ENCODE measurements around the gene PCAT6.

The PCAT6 gene

GRCh38 chr1:202802034-202802433 is 8.7 kb upstream of the PCAT6 start:
- Mint-ChIP-seq H3K36me3 (peaks cover 3% of the 10 kb centered on the region), H3K4me1 (ENCODE audit: low read depth) (peaks cover 62% of the 10 kb centered on the region), H3K4me3 (peak overlapping the region; percentile 13), H3K27ac (peak overlapping the region; percentile 28), H3K9me3 (ENCODE audit: low read depth) (no peaks in the 10 kb centered on the region), H3K27me3 (no peaks in the 10 kb centered on the region)

- Mint-ChIP-seq H3K27ac (peak overlapping the region; percentile 72), H3K27me3 (no peaks in the 10 kb centered on the region), H3K9me3 (ENCODE audit: low read depth) (no peaks in the 10 kb centered on the region), H3K4me3 (no peak overlapping the region), H3K4me1 (ENCODE audit: low read depth) (peaks cover 55% of the 10 kb centered on the region), H3K36me3 (peaks cover 3% of the 10 kb centered on the region)
Observed at GRCh38 chr1:202802998-202803932, 7.5 kb upstream of the PCAT6 start.

GRCh38 chr1:202804126-202804525 is 6.6 kb upstream of the PCAT6 start:
- Mint-ChIP-seq H3K4me3 (peak overlapping the region; percentile 90), H3K27me3 (no peaks in the 10 kb centered on the region), H3K4me1 (ENCODE audit: low read depth) (peaks cover 59% of the 10 kb centered on the region), H3K9me3 (ENCODE audit: low read depth) (no peaks in the 10 kb centered on the region), H3K27ac (peak overlapping the region; percentile 97), H3K36me3 (peaks cover 3% of the 10 kb centered on the region)

GRCh38 chr1:202805886-202806844 is 4.6 kb upstream of the PCAT6 start:
- Mint-ChIP-seq H3K4me1 (ENCODE audit: low read depth) (peaks cover 66% of the 10 kb centered on the region), H3K4me3 (peak overlapping the region; percentile 90), H3K9me3 (ENCODE audit: low read depth) (no peaks in the 10 kb centered on the region), H3K36me3 (no peaks in the 10 kb centered on the region), H3K27ac (peak overlapping the region; percentile 97), H3K27me3 (no peaks in the 10 kb centered on the region)

GRCh38 chr1:202806845-202807450 is 3.8 kb upstream of the PCAT6 start:
- H3K9me3 Mint-ChIP-seq (ENCODE audit: low read depth): no peaks in the 10 kb centered on the region
- no peaks in the 10 kb centered on the region for H3K36me3 Mint-ChIP-seq
- no peaks in the 10 kb centered on the region for H3K27me3 Mint-ChIP-seq
- H3K27ac Mint-ChIP-seq: peak overlapping the region; percentile 97
- H3K4me3 Mint-ChIP-seq: peak overlapping the region; percentile 90
- peaks cover 68% of the 10 kb centered on the region for H3K4me1 Mint-ChIP-seq (ENCODE audit: low read depth)

GRCh38 chr1:202807451-202807925 is 3.3 kb upstream of the PCAT6 start:
- Mint-ChIP-seq H3K4me1 (ENCODE audit: low read depth) (peaks cover 66% of the 10 kb centered on the region), H3K36me3 (no peaks in the 10 kb centered on the region), H3K9me3 (ENCODE audit: low read depth) (no peaks in the 10 kb centered on the region), H3K27ac (peak overlapping the region; percentile 66), H3K27me3 (no peaks in the 10 kb centered on the region), H3K4me3 (peak overlapping the region; percentile 88)

- peaks cover 60% of the 10 kb centered on the region for H3K4me1 Mint-ChIP-seq (ENCODE audit: low read depth)
- H3K27me3 Mint-ChIP-seq: no peaks in the 10 kb centered on the region
- H3K4me3 Mint-ChIP-seq: peak within 1 kb of the TSS; percentile 88
- H3K27ac Mint-ChIP-seq: peak within 1 kb of the TSS; percentile 80
- H3K9me3 Mint-ChIP-seq (ENCODE audit: low read depth): no peaks in the 10 kb centered on the region
- H3K36me3 Mint-ChIP-seq: no peaks in the 10 kb centered on the region
Observed at GRCh38 chr1:202807926-202808757, 2.6 kb upstream of the PCAT6 start, which contains the start of gene KDM5B. Gene KDM5B, minus strand, starts transcription at chr1:202808421. Its CDS starts 116 bp downstream, at chr1:202808305.

GRCh38 chr1:202809597-202810159 is 1.1 kb upstream of the PCAT6 start:
- Mint-ChIP-seq H3K4me3 (peak overlapping the region; percentile 88), H3K36me3 (no peaks in the 10 kb centered on the region), H3K27me3 (no peaks in the 10 kb centered on the region), H3K27ac (peak overlapping the region; percentile 22), H3K9me3 (ENCODE audit: low read depth) (no peaks in the 10 kb centered on the region), H3K4me1 (ENCODE audit: low read depth) (peaks cover 44% of the 10 kb centered on the region)

GRCh38 chr1:202810193-202810614 is 550 bp upstream of the PCAT6 start:
- peak overlapping the region; percentile 6 for H3K27ac Mint-ChIP-seq
- H3K27me3 Mint-ChIP-seq: no peaks in the 10 kb centered on the region
- H3K36me3 Mint-ChIP-seq: no peaks in the 10 kb centered on the region
- peak overlapping the region; percentile 88 for H3K4me3 Mint-ChIP-seq
- no peaks in the 10 kb centered on the region for H3K9me3 Mint-ChIP-seq (ENCODE audit: low read depth)
- peaks cover 39% of the 10 kb centered on the region for H3K4me1 Mint-ChIP-seq (ENCODE audit: low read depth)

- H3K27me3 Mint-ChIP-seq: no peaks in the 10 kb centered on the region
- peak overlapping the region; percentile 88 for H3K4me3 Mint-ChIP-seq
- peak overlapping the region; percentile 58 for H3K27ac Mint-ChIP-seq
- no peaks in the 10 kb centered on the region for H3K36me3 Mint-ChIP-seq
- peaks cover 26% of the 10 kb centered on the region for H3K4me1 Mint-ChIP-seq (ENCODE audit: low read depth)
- H3K9me3 Mint-ChIP-seq (ENCODE audit: low read depth): no peaks in the 10 kb centered on the region
Observed at GRCh38 chr1:202811296-202812175, 782 bp downstream of the PCAT6 start.

- Mint-ChIP-seq H3K4me1 (ENCODE audit: low read depth) (peaks cover 25% of the 10 kb centered on the region), H3K36me3 (no peaks in the 10 kb centered on the region), H3K4me3 (peak overlapping the region; percentile 88), H3K9me3 (ENCODE audit: low read depth) (no peaks in the 10 kb centered on the region), H3K27ac (no peak overlapping the region), H3K27me3 (no peaks in the 10 kb centered on the region)
Observed at GRCh38 chr1:202812176-202813026, 1.6 kb downstream of the PCAT6 start.

- no peaks in the 10 kb centered on the region for H3K9me3 Mint-ChIP-seq (ENCODE audit: low read depth)
- H3K27ac Mint-ChIP-seq: no peak overlapping the region
- H3K4me1 Mint-ChIP-seq (ENCODE audit: low read depth): peaks cover 11% of the 10 kb centered on the region
- H3K36me3 Mint-ChIP-seq: no peaks in the 10 kb centered on the region
- no peak overlapping the region for H3K4me3 Mint-ChIP-seq
- H3K27me3 Mint-ChIP-seq: no peaks in the 10 kb centered on the region
Observed at GRCh38 chr1:202815120-202815519, 4.4 kb downstream of the PCAT6 start.

Measured in activated naive CD8-positive, alpha-beta T cell (primary cell).